ENCODE measurements around the gene JAG1. TPM values are rescaled to one million over a fixed set of nuclear protein-coding genes. Genes with fewer than 3 reads are reported as not detected.

Gene JAG1
- total RNA-seq, 2 donors from 2014 or later = 41.2 to 55.7 TPM

DNA sequence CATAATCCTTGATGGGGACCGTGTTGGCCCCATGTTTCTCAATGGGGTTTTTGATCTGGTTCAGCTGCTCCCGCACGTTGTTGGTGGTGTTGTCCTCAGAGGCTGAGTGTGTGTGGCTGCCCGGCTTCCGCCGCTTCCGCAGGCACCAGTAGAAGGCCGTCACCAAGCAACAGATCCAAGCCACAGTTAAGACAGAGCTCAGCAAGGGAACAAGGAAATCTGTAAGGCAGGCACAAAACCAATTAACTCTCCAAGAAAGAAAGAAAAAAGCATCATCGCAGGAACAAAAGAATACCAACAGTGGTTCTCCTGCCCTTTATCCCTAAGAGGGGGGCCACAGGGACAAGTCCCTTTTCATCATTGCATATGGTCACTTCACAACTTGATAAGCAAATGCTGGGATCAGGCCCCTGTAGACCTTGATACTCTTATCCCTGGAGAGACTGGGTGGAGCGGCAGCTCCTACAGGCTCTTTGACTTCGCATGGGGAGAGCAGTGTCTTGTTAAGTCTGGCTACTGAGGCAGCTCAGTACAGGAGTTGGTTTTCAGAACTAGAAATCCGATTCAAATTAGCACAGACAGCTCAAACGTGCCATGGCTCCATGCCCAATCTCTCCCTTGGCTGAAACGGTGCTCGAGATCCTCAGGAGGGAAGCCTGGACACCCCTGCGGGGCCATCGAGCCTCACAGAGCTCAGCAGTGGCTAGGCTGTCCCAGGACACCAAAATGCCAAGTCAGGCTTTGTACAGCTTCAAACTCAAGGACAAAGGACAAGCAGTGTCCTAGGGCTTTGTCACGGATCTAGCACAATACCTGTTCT lies 33.9 kb downstream of the JAG1 start:
- Histone ChIP-seq H3K4me3 (no peak overlapping the region), H3K27me3 (no peaks in the 10 kb centered on the region), H3K27ac (peak overlapping the region in 2 of 4 donors; percentile 2 to 42), H3K4me1 (peaks cover 18% of the 10 kb centered on the region), H3K9me3 (no peaks in the 10 kb centered on the region), H3K36me3 (replicated peaks in 1 of 2; ENCODE audit: insufficient read depth in 1 of 2, low read depth in 2 of 2) (peaks cover 19 to 33% of the 10 kb centered on the region in 2 donors)
- DNase-seq (peak in 2 of 4 donors; percentile 32 to 39), ATAC-seq (peak; percentile 16)
- WGBS, 2 donors = 67 to 69% methylated on average over 16 to 18 of the region's 18 CpGs
- intact Hi-C loops (cut with DNase I) = no loop called here
- TF ChIP-seq, protein P1, sequence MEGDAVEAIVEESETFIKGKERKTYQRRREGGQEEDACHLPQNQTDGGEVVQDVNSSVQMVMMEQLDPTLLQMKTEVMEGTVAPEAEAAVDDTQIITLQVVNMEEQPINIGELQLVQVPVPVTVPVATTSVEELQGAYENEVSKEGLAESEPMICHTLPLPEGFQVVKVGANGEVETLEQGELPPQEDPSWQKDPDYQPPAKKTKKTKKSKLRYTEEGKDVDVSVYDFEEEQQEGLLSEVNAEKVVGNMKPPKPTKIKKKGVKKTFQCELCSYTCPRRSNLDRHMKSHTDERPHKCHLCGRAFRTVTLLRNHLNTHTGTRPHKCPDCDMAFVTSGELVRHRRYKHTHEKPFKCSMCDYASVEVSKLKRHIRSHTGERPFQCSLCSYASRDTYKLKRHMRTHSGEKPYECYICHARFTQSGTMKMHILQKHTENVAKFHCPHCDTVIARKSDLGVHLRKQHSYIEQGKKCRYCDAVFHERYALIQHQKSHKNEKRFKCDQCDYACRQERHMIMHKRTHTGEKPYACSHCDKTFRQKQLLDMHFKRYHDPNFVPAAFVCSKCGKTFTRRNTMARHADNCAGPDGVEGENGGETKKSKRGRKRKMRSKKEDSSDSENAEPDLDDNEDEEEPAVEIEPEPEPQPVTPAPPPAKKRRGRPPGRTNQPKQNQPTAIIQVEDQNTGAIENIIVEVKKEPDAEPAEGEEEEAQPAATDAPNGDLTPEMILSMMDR (IDR thresholded peaks at IDR 0.05) = no peak

GRCh38 chr20:10639077-10639736 lies 34.6 kb downstream of the JAG1 start:
- H3K4me1 ChIP-seq = peaks cover 18% of the 10 kb centered on the region
- no peak for ATAC-seq
- DNase-seq = no peak
- H3K9me3 ChIP-seq = no peaks in the 10 kb centered on the region
- WGBS, 2 donors = 82 to 87% methylated on average over 23 of the region's 23 CpGs
- intact Hi-C loops (cut with DNase I) = no loop called here
- no peaks in the 10 kb centered on the region for H3K27me3 ChIP-seq
- H3K36me3 ChIP-seq (replicated peaks in 1 of 2; ENCODE audit: insufficient read depth in 1 of 2, low read depth in 2 of 2) = peaks cover 16 to 27% of the 10 kb centered on the region in 2 donors
- H3K27ac ChIP-seq = peak overlapping the region in 1 of 4 donors; percentile 42
- H3K4me3 ChIP-seq = no peak overlapping the region
- TF ChIP-seq, protein P1 (IDR thresholded peaks at IDR 0.05) = no peak
- no peak for TF ChIP-seq POLR2A (IDR thresholded peaks at IDR 0.05)

DNA sequence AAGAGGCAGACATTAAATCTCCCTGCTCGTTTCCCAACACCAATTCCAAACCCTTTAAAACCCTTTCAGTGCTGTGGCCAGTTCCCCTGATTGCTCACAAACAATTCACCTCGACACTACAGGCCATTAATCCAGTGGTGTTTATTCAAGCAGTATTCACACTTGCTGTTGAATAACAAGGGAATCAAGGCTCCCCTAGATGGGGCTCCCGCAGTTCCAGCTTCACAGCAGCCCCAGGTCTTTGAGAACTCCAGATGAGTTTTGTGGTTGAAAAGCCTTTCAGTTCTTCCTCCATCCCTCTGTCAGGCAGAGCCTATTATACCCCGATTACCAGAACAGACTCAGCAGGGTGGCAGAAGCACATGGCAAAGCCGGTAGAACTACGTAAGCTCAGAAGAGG lies 36.2 kb downstream of the JAG1 start:
- Histone ChIP-seq H3K27me3 (no peaks in the 10 kb centered on the region), H3K36me3 (replicated peaks in 1 of 2; ENCODE audit: insufficient read depth in 1 of 2, low read depth in 2 of 2) (peaks cover 15 to 21% of the 10 kb centered on the region in 2 donors), H3K4me3 (no peak overlapping the region), H3K9me3 (no peaks in the 10 kb centered on the region), H3K4me1 (peaks cover 18% of the 10 kb centered on the region), H3K27ac (peak overlapping the region in 2 of 4 donors; percentile 18 to 24)
- ATAC-seq = no peak
- DNase-seq = no peak
- TF ChIP-seq, protein P1 (IDR thresholded peaks at IDR 0.05) = no peak
- no peak for TF ChIP-seq POLR2A (IDR thresholded peaks at IDR 0.05)
- intact Hi-C loops (cut with DNase I) = no loop called here
- 70 to 72% methylated on average over 6 of the region's 6 CpGs for WGBS, 2 donors

DNA sequence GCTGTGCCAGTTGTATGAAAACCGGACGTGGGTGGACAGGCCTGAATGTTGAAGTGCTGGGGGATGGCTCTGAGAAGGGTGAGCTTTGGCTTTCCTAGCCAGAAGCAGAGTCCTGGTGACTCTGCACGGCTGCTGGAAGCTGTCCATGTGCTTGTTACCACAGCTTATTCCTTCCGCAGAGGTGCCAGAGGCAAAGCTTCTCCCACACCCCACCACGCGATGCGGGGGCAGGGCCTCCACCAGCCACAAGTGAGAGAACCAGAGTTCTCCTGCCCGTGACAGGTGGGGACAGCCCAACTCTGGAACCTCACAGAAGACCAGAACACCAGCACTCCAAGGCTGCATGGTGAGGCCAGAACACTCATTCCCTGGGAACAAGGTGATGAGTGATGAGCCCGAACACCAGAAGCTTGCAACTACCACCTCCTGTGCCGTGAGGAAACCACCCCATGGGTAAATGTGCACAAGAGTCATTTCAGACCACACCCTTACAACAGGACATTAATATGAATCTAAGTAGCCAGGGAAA lies 36.7 kb downstream of the JAG1 start:
- DNase-seq (peak in 2 of 4 donors; percentile 37 to 44), ATAC-seq (peak; percentile 21)
- TF ChIP-seq, protein P1 (IDR thresholded peaks at IDR 0.05) = no peak
- no peak for TF ChIP-seq POLR2A (IDR thresholded peaks at IDR 0.05)
- no peak overlapping the region for H3K4me3 ChIP-seq
- peaks cover 18% of the 10 kb centered on the region for H3K4me1 ChIP-seq
- peaks cover 12 to 18% of the 10 kb centered on the region in 2 donors for H3K36me3 ChIP-seq (replicated peaks in 1 of 2; ENCODE audit: insufficient read depth in 1 of 2, low read depth in 2 of 2)
- no peaks in the 10 kb centered on the region for H3K27me3 ChIP-seq
- intact Hi-C loops (cut with DNase I) = no loop called here
- 57 to 65% methylated on average over 5 to 10 of the region's 10 CpGs for WGBS, 2 donors
- H3K9me3 ChIP-seq = no peaks in the 10 kb centered on the region
- H3K27ac ChIP-seq = peak overlapping the region in 3 of 4 donors; percentile 18 to 48 (median 24)
